K562 (cell line): ENCODE data around the gene NRXN2. TPM values are rescaled to one million over a fixed set of nuclear protein-coding genes. Genes with fewer than 3 reads are reported as not detected.

Experiments
- CXXC5 ChIP-seq: fragments of 250-450 bp; sonication (Bioruptor Pico); IDR thresholded peaks from 2 replicates; pipeline ENCODE4 v1.8.0; 2022; ENCODE audit warnings: inconsistent platforms, mild to moderate bottlenecking, moderate library complexity
- DMBX1 ChIP-seq: fragments of 250-450 bp; sonication (Bioruptor Pico); IDR thresholded peaks from 2 replicates; pipeline ENCODE4 v1.8.0; 2022; ENCODE audit warnings: inconsistent platforms, mild to moderate bottlenecking, moderate library complexity, borderline replicate concordance
- EP300 ChIP-seq: IDR thresholded peaks from 2 replicates; pipeline ENCODE4 v1.6.1; 2012; ENCODE audit warnings: low read length, improper control_type of control experiment
- HIVEP1 ChIP-seq: fragments of 250-450 bp; sonication (Bioruptor Pico); IDR thresholded peaks from 2 replicates; pipeline ENCODE4 v1.4.0; 2020; ENCODE audit warnings: mild to moderate bottlenecking
- HNRNPH1 ChIP-seq: fragments of 200-400 bp; formaldehyde crosslinking; optimal IDR thresholded peaks from 2 replicates; pipeline ENCODE3; 2017; ENCODE audit warnings: low read depth, mild to moderate bottlenecking, low read length, moderate library complexity
- HNRNPL ChIP-seq: fragments of 200-400 bp; formaldehyde crosslinking; IDR thresholded peaks from 2 replicates; pipeline ENCODE4 v1.6.1; 2017; ENCODE audit warnings: low read depth, mild to moderate bottlenecking, low read length
- IRF2 ChIP-seq: sonication (generic); formaldehyde crosslinking; IDR thresholded peaks from 2 replicates; pipeline ENCODE4 v1.8.1; 2022; ENCODE audit warnings: mild to moderate bottlenecking, missing genetic modification reagents
- KDM1A ChIP-seq, 2 experiments: fragments of 450-650 bp; IDR thresholded peaks; 2 replicates each; pipeline ENCODE4 v1.6.1; 2016; ENCODE audit warnings: mild to moderate bottlenecking in 2 of 2
- NCOA6 ChIP-seq: fragments of 450-650 bp; IDR thresholded peaks from 2 replicates; pipeline ENCODE4 v1.6.1; 2017; ENCODE audit warnings: mild to moderate bottlenecking
- NR4A1 ChIP-seq, 2 experiments: fragments of 250-450 bp in 1 of 2; fragments of 450-650 bp in 1 of 2; sonication (Bioruptor Pico) in 1 of 2; IDR thresholded peaks; 2 replicates each; pipeline versions ENCODE4 v1.4.0 to v1.6.1; 2016 to 2020; ENCODE audit warnings: mild to moderate bottlenecking in 2 of 2, missing compliant biosample characterization in 1 of 2, missing genetic modification characterization in 1 of 2, moderate library complexity in 1 of 2
- SIN3A ChIP-seq, 2 experiments: fragments of 150-350 bp in 1 of 2; IDR thresholded peaks; 2 replicates each; pipeline ENCODE4 v1.6.1; 2011 to 2016; ENCODE audit warnings: borderline replicate concordance in 2 of 2, low read depth in 2 of 2, low read length in 2 of 2, mild to moderate bottlenecking in 2 of 2, moderate library complexity in 2 of 2; ENCODE audit not compliant: control insufficient read depth in 1 of 2
- SMAD4 ChIP-seq: fragments of 250-450 bp; sonication (Bioruptor Pico); conservative IDR thresholded peaks from 2 replicates; pipeline ENCODE4 v1.8.0; 2021; ENCODE audit warnings: inconsistent platforms, mild to moderate bottlenecking, moderate library complexity
- SMARCB1 ChIP-seq: IDR thresholded peaks from 2 replicates; pipeline ENCODE4 v1.6.1; 2011; ENCODE audit warnings: improper control_type of control experiment, low read depth; ENCODE audit not compliant: insufficient read length
- SNIP1 ChIP-seq: fragments of 450-650 bp; IDR thresholded peaks from 2 replicates; pipeline ENCODE4 v1.7.1; 2017; ENCODE audit warnings: low read depth, mild to moderate bottlenecking
- SREBF2 ChIP-seq: sonication (generic); formaldehyde crosslinking; IDR thresholded peaks from 2 replicates; pipeline ENCODE4 v1.4.0; 2020; ENCODE audit warnings: mild to moderate bottlenecking, missing genetic modification reagents
- YBX1 ChIP-seq: fragments of 450-650 bp; IDR thresholded peaks from 2 replicates; pipeline ENCODE4 v1.7.1; 2016; ENCODE audit warnings: mild to moderate bottlenecking
- ZNF282 ChIP-seq: sonication (generic); formaldehyde crosslinking; IDR thresholded peaks from 2 replicates; pipeline ENCODE4 v1.8.1; 2023; ENCODE audit warnings: missing genetic modification reagents
- ZNF780A ChIP-seq: fragments of 250-450 bp; sonication (Bioruptor Pico); IDR thresholded peaks from 2 replicates; pipeline ENCODE4 v1.5.0; 2021; ENCODE audit warnings: mild to moderate bottlenecking
- polyA plus RNA-seq, 8 experiments: library from polyadenylated mRNA; depleted of rRNA in 4 of 8; stranded (reverse) in 5 of 8; unstranded in 3 of 8; fragments of >200 nt; fragmentation: Nextera tagmentation in 2 of 8; fragmentation: Illumina TruSeq in 1 of 8; extraction: Ambion mirVana in 2 of 8; extraction: Trizol in 1 of 8; gene quantifications; 2 replicates each; pipeline versions ENCODE4 v1.2.1 to v1.2.3, GENCODE V29; 2011 to 2014; ENCODE audit warnings: inconsistent platforms in 1 of 8, missing spikeins in 1 of 8
- total RNA-seq, 7 experiments: library from RNA; depleted of rRNA in 6 of 7; stranded (reverse); fragments of >200 nt in 6 of 7; fragmentation: Illumina TruSeq in 2 of 7; extraction: Trizol in 2 of 7; gene quantifications; 2 replicates each; pipeline versions ENCODE4 v1.2.1 to v1.2.3, GENCODE V29; 2011 to 2021; ENCODE audit warnings: low replicate concordance in 1 of 7
- TF ChIP-seq, protein P1 (sequence below): fragments of 450-650 bp; IDR thresholded peaks from 2 replicates; pipeline ENCODE4 v1.6.1; 2017; ENCODE audit warnings: antibody characterized with exemption, mild to moderate bottlenecking

The NRXN2 gene
- total and polyA plus RNA-seq, 9 of the 15 experiments (the other 6 are each of a cell fraction or from before 2014, with no cell fraction given), result 0.07 to 0.47 (median 0.15) TPM; not detected in 4

DNA sequence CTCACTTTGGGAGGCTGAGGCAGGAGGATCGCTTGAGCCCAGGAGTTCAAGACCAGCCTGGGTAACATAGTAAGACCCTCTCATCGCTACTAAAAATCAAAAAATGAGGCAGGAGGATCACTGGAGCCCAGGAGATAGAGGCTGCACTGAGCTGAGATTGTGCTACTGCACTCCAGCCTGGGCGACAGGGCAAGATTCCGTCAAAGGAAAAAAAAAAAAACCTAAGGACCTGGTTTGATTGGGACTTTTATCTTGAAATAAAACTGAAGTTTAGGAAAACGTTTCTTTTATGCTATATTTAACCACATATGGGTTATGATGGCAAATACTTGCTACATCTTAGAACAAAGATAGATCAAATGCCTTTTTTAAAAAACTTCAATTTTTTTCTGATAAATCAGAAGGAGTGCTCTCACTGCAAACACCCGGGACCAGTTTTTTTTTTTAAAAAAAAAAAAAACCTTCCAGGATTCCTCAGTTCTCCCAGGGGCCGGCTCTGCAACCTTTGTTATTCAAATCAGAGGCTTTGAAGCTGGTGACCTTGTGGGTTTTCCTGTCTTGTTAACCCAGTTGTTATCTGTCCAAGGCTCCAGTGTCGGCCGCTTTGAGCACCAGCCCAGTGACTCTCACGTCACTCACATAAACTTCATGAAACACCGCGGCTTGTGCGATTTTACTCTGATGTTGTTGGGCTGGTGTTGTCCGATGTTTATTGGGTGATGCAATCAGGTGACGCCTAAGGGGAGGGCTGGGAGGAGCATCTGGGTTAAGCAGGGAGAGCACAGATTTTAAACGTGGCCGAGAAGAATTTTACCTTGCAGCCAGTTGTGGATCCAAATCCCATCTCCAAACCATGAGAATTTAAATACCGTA lies 156.7 kb downstream of the NRXN2 start (continued):
- TF ChIP-seq, protein P1, sequence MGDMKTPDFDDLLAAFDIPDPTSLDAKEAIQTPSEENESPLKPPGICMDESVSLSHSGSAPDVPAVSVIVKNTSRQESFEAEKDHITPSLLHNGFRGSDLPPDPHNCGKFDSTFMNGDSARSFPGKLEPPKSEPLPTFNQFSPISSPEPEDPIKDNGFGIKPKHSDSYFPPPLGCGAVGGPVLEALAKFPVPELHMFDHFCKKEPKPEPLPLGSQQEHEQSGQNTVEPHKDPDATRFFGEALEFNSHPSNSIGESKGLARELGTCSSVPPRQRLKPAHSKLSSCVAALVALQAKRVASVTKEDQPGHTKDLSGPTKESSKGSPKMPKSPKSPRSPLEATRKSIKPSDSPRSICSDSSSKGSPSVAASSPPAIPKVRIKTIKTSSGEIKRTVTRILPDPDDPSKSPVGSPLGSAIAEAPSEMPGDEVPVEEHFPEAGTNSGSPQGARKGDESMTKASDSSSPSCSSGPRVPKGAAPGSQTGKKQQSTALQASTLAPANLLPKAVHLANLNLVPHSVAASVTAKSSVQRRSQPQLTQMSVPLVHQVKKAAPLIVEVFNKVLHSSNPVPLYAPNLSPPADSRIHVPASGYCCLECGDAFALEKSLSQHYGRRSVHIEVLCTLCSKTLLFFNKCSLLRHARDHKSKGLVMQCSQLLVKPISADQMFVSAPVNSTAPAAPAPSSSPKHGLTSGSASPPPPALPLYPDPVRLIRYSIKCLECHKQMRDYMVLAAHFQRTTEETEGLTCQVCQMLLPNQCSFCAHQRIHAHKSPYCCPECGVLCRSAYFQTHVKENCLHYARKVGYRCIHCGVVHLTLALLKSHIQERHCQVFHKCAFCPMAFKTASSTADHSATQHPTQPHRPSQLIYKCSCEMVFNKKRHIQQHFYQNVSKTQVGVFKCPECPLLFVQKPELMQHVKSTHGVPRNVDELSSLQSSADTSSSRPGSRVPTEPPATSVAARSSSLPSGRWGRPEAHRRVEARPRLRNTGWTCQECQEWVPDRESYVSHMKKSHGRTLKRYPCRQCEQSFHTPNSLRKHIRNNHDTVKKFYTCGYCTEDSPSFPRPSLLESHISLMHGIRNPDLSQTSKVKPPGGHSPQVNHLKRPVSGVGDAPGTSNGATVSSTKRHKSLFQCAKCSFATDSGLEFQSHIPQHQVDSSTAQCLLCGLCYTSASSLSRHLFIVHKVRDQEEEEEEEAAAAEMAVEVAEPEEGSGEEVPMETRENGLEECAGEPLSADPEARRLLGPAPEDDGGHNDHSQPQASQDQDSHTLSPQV, result no peak
- TF ChIP-seq SNIP1 (no peak), SIN3A (IDR thresholded peaks at IDR 0.05; ENCODE audit: borderline replicate concordance in 2 of 2, control insufficient read depth in 1 of 2, low read depth in 2 of 2, low read length in 2 of 2) (no peak), IRF2 (CRISPR knock-in tag) (no peak), ZNF780A (CRISPR knock-in tag) (no peak), HNRNPH1 (no peak), HNRNPL (no peak), SMARCB1 (no peak), CXXC5 (CRISPR knock-in tag) (peak; percentile 18; the same call in 1 of the 2 replicates), HIVEP1 (CRISPR knock-in tag) (no peak), KDM1A (IDR thresholded peaks at IDR 0.05) (peak; percentile 31 to 59; a peak in 2 of 4 replicates), EP300 (peak; percentile 28; the same call in 1 of the 2 replicates), ZNF282 (no peak), SMAD4 (CRISPR knock-in tag) (no peak), DMBX1 (no peak), YBX1 (no peak), SREBF2 (no peak), NR4A1 (CRISPR knock-in tag; IDR thresholded peaks at IDR 0.05) (no peak), NR4A1 (tag; IDR thresholded peaks at IDR 0.05) (no peak), NCOA6 (no peak)
